PFSK-1 (cell line): ENCODE data around the gene HS6ST1.

Source experiments
- FOXP2 ChIP-seq: optimal IDR thresholded peaks from 2 replicates; pipeline ENCODE3; 2011; ENCODE audit warnings: borderline replicate concordance, control low read depth, inconsistent platforms; ENCODE audit not compliant: insufficient read depth; ENCODE audit errors: extremely low read length, extremely low read depth
- POLR2AphosphoS5 ChIP-seq: IDR thresholded peaks from 2 replicates; pipeline ENCODE4 v1.6.1; 2012; ENCODE audit warnings: low read depth, mild to moderate bottlenecking, control low read depth, low read length, moderate library complexity
- SIN3A ChIP-seq: IDR thresholded peaks from 2 replicates; pipeline ENCODE4 v1.6.1; 2012; ENCODE audit warnings: mild to moderate bottlenecking, low read length, moderate library complexity, borderline replicate concordance; ENCODE audit not compliant: insufficient read depth
- TAF1 ChIP-seq: IDR thresholded peaks from 2 replicates; pipeline ENCODE4 v1.6.1; 2012; ENCODE audit warnings: low read length, control low read depth, borderline replicate concordance; ENCODE audit not compliant: insufficient read depth
- TF ChIP-seq, protein P1 (sequence below), 2 experiments: IDR thresholded peaks; 2 replicates each; pipeline versions ENCODE4 v1.6.1 to v1.8.0; 2011 to 2012; ENCODE audit warnings: low read depth in 2 of 2, low read length in 2 of 2, control low read depth in 1 of 2, inconsistent platforms in 1 of 2, mild to moderate bottlenecking in 1 of 2, moderate library complexity in 1 of 2; ENCODE audit not compliant: insufficient read depth in 1 of 2

HS6ST1 gene

GRCh38 chr2:128245813-128246212 is 72.9 kb downstream of the HS6ST1 start:
- TF ChIP-seq TAF1 (no peak), SIN3A (no peak), POLR2AphosphoS5 (no peak), FOXP2 (no peak)
- TF ChIP-seq, protein P1, sequence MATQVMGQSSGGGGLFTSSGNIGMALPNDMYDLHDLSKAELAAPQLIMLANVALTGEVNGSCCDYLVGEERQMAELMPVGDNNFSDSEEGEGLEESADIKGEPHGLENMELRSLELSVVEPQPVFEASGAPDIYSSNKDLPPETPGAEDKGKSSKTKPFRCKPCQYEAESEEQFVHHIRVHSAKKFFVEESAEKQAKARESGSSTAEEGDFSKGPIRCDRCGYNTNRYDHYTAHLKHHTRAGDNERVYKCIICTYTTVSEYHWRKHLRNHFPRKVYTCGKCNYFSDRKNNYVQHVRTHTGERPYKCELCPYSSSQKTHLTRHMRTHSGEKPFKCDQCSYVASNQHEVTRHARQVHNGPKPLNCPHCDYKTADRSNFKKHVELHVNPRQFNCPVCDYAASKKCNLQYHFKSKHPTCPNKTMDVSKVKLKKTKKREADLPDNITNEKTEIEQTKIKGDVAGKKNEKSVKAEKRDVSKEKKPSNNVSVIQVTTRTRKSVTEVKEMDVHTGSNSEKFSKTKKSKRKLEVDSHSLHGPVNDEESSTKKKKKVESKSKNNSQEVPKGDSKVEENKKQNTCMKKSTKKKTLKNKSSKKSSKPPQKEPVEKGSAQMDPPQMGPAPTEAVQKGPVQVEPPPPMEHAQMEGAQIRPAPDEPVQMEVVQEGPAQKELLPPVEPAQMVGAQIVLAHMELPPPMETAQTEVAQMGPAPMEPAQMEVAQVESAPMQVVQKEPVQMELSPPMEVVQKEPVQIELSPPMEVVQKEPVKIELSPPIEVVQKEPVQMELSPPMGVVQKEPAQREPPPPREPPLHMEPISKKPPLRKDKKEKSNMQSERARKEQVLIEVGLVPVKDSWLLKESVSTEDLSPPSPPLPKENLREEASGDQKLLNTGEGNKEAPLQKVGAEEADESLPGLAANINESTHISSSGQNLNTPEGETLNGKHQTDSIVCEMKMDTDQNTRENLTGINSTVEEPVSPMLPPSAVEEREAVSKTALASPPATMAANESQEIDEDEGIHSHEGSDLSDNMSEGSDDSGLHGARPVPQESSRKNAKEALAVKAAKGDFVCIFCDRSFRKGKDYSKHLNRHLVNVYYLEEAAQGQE (IDR thresholded peaks at IDR 0.05; ENCODE audit: insufficient read depth in 1 of 2, low read depth in 2 of 2, low read length in 2 of 2): no peak

DNA sequence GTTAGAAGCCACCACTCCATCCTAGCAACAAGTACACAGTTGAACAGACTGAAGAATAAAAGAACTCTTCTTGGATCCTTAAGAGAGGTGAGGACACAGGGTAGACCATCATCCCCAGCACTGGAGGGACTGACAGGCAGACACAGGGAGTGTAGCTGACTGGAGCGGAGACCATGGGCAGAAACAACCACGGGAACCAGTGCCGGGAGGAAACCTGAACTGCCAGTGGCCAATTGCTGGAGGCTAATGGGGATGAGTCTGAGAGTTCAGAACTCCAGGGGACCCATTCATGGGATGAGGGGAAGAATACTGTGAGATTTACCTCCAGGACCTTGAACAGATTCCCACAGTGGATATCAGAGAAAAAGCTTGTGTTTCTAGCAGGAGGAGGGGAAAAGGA is 76.8 kb downstream of the HS6ST1 start:
- TF ChIP-seq TAF1: no peak
- TF ChIP-seq FOXP2: no peak
- TF ChIP-seq SIN3A: no peak
- TF ChIP-seq, protein P1 (IDR thresholded peaks at IDR 0.05; ENCODE audit: insufficient read depth in 1 of 2, low read depth in 2 of 2, low read length in 2 of 2): no peak
- no peak for TF ChIP-seq POLR2AphosphoS5

- TF ChIP-seq, protein P1 (IDR thresholded peaks at IDR 0.05; ENCODE audit: insufficient read depth in 1 of 2, low read depth in 2 of 2, low read length in 2 of 2): no peak
- TF ChIP-seq FOXP2 (no peak), POLR2AphosphoS5 (no peak), TAF1 (no peak), SIN3A (no peak)
These were observed 80.6 kb downstream of the HS6ST1 start for GRCh38 chr2:128237911-128238697.

DNA sequence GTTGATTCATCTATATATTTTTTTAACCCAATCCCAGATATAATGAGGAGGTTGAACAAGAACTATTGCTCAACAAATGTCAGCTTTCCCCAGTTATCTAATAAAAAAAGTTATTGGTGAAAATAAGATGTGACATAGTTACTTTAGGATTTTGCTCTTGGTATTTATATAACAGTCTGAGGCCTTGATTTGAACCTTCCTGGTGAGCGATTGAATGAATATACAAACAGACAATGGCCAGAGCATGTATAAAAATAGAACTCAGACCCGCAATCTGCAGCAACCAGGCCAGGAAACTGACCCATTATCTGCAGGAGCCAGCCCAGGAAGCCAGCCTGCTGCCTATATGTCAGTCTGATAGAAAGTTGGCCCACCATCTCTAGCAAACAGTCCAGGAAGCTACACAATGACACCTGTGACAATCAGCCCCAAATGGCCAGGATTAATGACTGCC is 81.6 kb downstream of the HS6ST1 start:
- no peak for TF ChIP-seq TAF1
- TF ChIP-seq, protein P1 (IDR thresholded peaks at IDR 0.05; ENCODE audit: insufficient read depth in 1 of 2, low read depth in 2 of 2, low read length in 2 of 2): no peak
- TF ChIP-seq SIN3A: no peak
- no peak for TF ChIP-seq FOXP2
- TF ChIP-seq POLR2AphosphoS5: no peak
